Neural crest cell (in vitro differentiated cells): ENCODE measurements around the gene DISC1. TPM values are rescaled to one million over a fixed set of nuclear protein-coding genes. Genes with fewer than 3 reads are reported as not detected.

Source experiments
- DNase-seq: peaks from one replicate; pipeline ENCODE4 v3.0.0; 2021; ENCODE audit warnings: low read depth, mixed read lengths, low spot score
- H3K27ac Mint-ChIP-seq: one replicate; pipeline ENCODE4 v1.8.0; 2021; ENCODE audit warnings: mild to moderate bottlenecking, mixed read lengths; ENCODE audit not compliant: unreplicated experiment
- H3K27me3 Mint-ChIP-seq: 2 replicates; pipeline ENCODE4 v1.8.0; 2021; ENCODE audit warnings: low read depth, mild to moderate bottlenecking, mixed read lengths
- H3K36me3 Mint-ChIP-seq: 2 replicates; pipeline ENCODE4 v1.8.0; 2021; ENCODE audit warnings: low read depth, mild to moderate bottlenecking, mixed read lengths
- H3K4me1 Mint-ChIP-seq: 2 replicates; pipeline ENCODE4 v1.8.0; 2021; ENCODE audit warnings: mixed read lengths
- H3K4me3 Mint-ChIP-seq: one replicate; pipeline ENCODE4 v1.8.0; 2021; ENCODE audit warnings: mild to moderate bottlenecking, mixed read lengths
- H3K9me3 Mint-ChIP-seq: 2 replicates; pipeline ENCODE4 v1.8.0; 2021; ENCODE audit warnings: mixed read lengths
- total RNA-seq: library from RNA; stranded (reverse); gene quantifications from 2 replicates; pipeline ENCODE4 v1.2.1, GENCODE V29; 2021
- TF ChIP-seq, protein P1 (sequence below): fragments of 200-600 bp; sonication (generic); conservative IDR thresholded peaks from 2 replicates; pipeline ENCODE4 v1.5.0; 2021; ENCODE audit warnings: antibody characterized with exemption, mild to moderate bottlenecking

The DISC1 gene
- total RNA-seq, 1 donor from 2014 or later, result 13.7 TPM

DNA sequence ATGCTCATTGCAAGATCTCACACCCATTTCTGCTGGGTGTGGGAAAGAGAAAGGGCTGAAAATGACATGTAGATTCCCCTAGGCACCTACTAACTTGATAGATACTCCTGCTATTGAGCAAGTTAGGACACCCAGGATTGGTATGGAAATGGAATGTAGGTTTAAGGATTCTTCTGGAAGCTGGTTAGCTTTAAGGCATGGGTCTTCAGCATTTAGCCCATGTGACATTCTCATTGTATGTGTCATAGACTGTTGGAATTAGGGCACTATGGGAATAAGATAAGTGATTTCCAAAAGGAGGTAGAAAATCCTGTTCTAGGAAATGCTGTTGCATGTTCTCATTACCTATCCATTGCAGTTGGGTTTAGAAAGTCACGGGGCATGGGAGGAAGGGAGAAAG, 76.2 kb downstream of the DISC1 start:
- Mint-ChIP-seq H3K27ac (no peak overlapping the region), H3K27me3 (no peaks in the 10 kb centered on the region), H3K9me3 (peaks cover 6% of the 10 kb centered on the region), H3K36me3 (peaks cover 31% of the 10 kb centered on the region), H3K4me1 (no peaks in the 10 kb centered on the region), H3K4me3 (no peak overlapping the region)
- no peak for DNase-seq
- TF ChIP-seq, protein P1, sequence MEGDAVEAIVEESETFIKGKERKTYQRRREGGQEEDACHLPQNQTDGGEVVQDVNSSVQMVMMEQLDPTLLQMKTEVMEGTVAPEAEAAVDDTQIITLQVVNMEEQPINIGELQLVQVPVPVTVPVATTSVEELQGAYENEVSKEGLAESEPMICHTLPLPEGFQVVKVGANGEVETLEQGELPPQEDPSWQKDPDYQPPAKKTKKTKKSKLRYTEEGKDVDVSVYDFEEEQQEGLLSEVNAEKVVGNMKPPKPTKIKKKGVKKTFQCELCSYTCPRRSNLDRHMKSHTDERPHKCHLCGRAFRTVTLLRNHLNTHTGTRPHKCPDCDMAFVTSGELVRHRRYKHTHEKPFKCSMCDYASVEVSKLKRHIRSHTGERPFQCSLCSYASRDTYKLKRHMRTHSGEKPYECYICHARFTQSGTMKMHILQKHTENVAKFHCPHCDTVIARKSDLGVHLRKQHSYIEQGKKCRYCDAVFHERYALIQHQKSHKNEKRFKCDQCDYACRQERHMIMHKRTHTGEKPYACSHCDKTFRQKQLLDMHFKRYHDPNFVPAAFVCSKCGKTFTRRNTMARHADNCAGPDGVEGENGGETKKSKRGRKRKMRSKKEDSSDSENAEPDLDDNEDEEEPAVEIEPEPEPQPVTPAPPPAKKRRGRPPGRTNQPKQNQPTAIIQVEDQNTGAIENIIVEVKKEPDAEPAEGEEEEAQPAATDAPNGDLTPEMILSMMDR, result no peak

DNA sequence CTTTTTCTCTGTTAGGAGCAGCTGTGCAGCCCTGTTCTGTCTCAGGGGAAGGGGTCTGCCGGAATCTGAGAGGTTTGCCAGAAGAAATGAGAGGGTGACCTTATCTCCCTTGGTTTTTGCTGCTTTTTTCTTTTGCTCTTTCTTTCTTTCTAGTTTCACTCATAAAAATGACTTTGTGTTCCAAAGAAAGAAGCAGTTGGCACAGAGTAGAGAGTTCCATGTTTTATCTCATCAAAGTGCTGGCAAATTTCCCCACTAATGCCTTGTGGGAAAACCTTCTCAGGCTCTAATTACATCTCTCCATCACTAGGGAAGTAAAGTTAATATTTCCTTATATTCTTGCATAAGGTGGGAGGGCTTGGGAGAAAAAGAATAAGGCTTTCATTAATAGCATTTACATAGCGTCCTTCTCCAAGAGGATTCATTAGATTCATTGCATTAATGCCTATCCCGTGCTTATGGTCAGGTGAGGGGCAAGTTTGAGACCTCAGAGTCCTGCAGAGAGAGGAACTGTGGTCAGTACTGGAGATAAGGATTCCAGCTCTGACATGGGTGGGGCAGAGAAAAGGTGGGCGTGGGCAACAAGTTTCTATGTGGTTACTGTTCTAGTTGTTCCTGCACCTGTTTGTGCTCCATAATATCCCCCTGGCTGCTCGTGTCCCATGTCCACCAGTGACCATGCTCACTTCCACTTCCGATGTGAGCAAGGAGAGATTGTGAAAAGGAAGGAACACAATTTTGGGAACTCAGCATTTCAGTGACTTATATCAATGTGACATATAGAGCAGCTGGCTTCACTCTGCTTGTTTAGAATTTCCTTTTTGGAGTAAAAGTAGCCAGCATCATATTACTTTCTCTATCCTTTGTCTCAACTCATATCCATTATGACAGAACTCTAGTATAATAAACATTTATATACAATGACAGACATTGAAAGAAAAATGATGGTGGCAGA, 79.5 kb downstream of the DISC1 start:
- Mint-ChIP-seq H3K9me3 (no peaks in the 10 kb centered on the region), H3K27me3 (no peaks in the 10 kb centered on the region), H3K27ac (peak overlapping the region; percentile 11), H3K36me3 (peaks cover 14% of the 10 kb centered on the region), H3K4me3 (no peak overlapping the region), H3K4me1 (no peaks in the 10 kb centered on the region)
- TF ChIP-seq, protein P1, result no peak
- DNase-seq, result no peak

DNA sequence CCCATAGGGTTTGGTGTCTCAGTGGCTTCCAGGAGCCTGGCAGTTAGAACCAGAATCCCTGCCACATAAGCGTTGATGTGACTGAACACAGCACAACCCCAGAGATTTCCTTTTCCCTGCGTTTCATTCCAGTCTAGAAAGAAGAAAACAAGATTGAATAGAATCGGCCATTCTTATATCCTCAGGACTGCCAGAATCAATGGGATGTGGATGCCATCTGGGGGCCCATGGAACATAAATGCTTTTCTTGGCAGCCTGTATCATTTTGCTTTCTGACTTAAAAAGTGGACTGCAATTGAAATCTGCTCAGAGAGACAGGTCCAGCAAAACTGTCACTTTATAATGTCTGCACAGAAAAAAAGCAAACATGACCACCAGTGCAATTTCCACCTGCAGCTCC, 80.3 kb downstream of the DISC1 start:
- H3K4me3 Mint-ChIP-seq, result no peak overlapping the region

DNA sequence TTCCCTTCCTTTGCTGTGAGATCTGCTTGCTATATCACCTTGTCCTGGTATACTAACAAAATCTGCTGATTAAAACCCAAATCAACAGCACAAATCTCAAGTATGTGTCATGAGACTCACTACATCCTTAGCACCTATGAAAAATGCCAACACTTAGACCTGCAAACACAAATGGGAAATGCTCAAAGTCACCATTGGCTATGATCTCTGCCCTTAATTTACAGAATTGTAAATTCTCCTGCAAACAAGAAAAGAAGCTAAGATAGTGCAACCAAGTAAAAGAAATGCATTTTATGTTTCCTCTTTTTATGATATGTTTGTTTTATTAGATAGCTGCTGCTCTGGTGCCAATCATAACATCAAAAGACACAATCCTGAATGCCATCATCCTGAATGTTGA, 80.8 kb downstream of the DISC1 start:
- Mint-ChIP-seq H3K27ac (no peak overlapping the region), H3K4me1 (no peaks in the 10 kb centered on the region), H3K4me3 (no peak overlapping the region), H3K36me3 (peaks cover 11% of the 10 kb centered on the region), H3K9me3 (no peaks in the 10 kb centered on the region), H3K27me3 (no peaks in the 10 kb centered on the region)
- no peak for DNase-seq
- TF ChIP-seq, protein P1, result no peak

More for the DNA sequence above, 80.3 kb downstream of the DISC1 start:
- H3K27ac Mint-ChIP-seq, result no peak overlapping the region
- H3K9me3 Mint-ChIP-seq, result no peaks in the 10 kb centered on the region
- TF ChIP-seq, protein P1, result no peak
- no peaks in the 10 kb centered on the region for H3K27me3 Mint-ChIP-seq
- H3K4me1 Mint-ChIP-seq, result no peaks in the 10 kb centered on the region
- H3K36me3 Mint-ChIP-seq, result peaks cover 16% of the 10 kb centered on the region
- DNase-seq, result no peak

DNA sequence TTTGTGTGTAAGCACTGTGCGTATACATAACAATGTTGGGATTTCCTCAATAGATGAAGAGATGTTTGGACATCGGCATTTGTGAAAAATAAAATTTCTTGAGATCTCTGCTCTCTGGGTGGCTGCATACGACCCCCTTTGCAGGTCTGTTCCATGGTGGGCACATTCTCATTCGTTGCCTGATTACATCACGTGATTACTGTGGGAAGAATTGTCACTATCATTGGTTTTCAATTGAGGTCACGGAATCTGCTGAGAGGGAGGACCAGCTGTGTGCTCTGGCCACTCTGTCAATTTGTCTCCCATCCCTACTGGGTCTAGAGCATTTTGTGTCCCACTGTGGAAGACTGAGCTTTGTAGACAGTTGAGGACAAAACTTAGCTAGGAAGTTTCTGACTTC, 81.8 kb downstream of the DISC1 start:
- Mint-ChIP-seq H3K27ac (no peak overlapping the region), H3K36me3 (peaks cover 9% of the 10 kb centered on the region), H3K4me3 (no peak overlapping the region), H3K4me1 (no peaks in the 10 kb centered on the region), H3K27me3 (no peaks in the 10 kb centered on the region), H3K9me3 (no peaks in the 10 kb centered on the region)
- TF ChIP-seq, protein P1, result no peak
- no peak for DNase-seq
